Chondrocyte (in vitro differentiated cells): ENCODE data around the gene CENATAC. TPM values are rescaled to one million over a fixed set of nuclear protein-coding genes. Genes with fewer than 3 reads are reported as not detected.
A peak's percentile ranks its signal among the peaks of the same experiment; 100 is the strongest.
"Not testable (repeated sequence)": the region's sequence is repeated elsewhere in the genome, so short reads cannot be mapped to it uniquely, and the experiment has no call there.

Source experiments
- DNase-seq: peaks from one replicate; pipeline ENCODE4 v3.0.0; 2021; ENCODE audit warnings: mixed read lengths, low spot score
- H3K27ac Mint-ChIP-seq: one replicate; pipeline ENCODE4 v1.8.0; 2021; ENCODE audit warnings: mild to moderate bottlenecking, moderate library complexity, mixed read lengths; ENCODE audit not compliant: unreplicated experiment
- H3K27me3 Mint-ChIP-seq: 2 replicates; pipeline ENCODE4 v1.8.0; 2021; ENCODE audit warnings: low read depth, mixed read lengths
- H3K36me3 Mint-ChIP-seq: 2 replicates; pipeline ENCODE4 v1.8.0; 2021; ENCODE audit warnings: low read depth, mixed read lengths
- H3K4me1 Mint-ChIP-seq: 2 replicates; pipeline ENCODE4 v1.8.0; 2021; ENCODE audit warnings: low read depth, mild to moderate bottlenecking, mixed read lengths
- H3K4me3 Mint-ChIP-seq: one replicate; pipeline ENCODE4 v1.8.0; 2021; ENCODE audit warnings: mild to moderate bottlenecking, moderate library complexity, mixed read lengths; ENCODE audit not compliant: unreplicated experiment
- H3K9me3 Mint-ChIP-seq: 2 replicates; pipeline ENCODE4 v1.8.0; 2021; ENCODE audit warnings: low read depth, mixed read lengths
- total RNA-seq: library from RNA; stranded (reverse); gene quantifications from 3 replicates; pipeline ENCODE4 v1.2.1, GENCODE V29; 2021
- TF ChIP-seq, protein P1 (sequence below): fragments of 200-600 bp; sonication (generic); IDR thresholded peaks from 2 replicates; pipeline ENCODE4 v1.5.0; 2021; ENCODE audit warnings: antibody characterized with exemption, mild to moderate bottlenecking, moderate library complexity

Gene CENATAC
- total RNA-seq, 1 donor from 2014 or later = 16.6 TPM

DNA sequence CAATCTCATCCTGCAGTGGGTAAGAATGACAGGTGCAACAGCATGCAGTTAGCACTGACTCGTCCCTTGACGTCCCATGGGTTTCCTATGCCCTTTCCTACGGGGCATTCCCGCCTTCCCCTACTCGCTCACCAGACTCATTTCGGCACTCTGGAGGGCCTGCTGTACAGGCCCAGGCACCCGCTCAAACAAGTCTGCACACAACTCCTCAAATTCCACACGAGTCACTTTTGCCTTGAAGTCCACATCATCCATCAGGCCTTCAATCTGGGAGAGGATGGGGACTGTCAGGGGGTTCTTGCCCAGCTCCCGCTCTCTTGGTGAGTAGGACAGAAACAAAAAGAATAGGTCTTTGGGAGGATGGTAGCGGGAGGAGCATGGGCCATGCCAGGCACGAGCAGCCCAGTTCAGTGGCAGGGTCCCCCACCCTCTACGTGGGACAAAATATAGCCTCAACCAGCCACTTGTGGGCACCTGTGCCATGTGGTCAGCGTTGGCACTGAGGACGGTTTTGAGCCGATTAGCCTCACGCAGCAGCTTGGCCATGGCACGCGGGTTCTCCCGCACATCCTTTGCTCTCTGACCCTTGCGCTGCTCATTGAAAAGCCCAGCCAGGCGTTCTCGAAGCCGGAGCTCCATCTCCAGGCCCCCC, 54.4 kb downstream of the CENATAC start:
- no peak overlapping the region for H3K4me3 Mint-ChIP-seq
- peak overlapping the region; percentile 29 for H3K27ac Mint-ChIP-seq
- TF ChIP-seq, protein P1, sequence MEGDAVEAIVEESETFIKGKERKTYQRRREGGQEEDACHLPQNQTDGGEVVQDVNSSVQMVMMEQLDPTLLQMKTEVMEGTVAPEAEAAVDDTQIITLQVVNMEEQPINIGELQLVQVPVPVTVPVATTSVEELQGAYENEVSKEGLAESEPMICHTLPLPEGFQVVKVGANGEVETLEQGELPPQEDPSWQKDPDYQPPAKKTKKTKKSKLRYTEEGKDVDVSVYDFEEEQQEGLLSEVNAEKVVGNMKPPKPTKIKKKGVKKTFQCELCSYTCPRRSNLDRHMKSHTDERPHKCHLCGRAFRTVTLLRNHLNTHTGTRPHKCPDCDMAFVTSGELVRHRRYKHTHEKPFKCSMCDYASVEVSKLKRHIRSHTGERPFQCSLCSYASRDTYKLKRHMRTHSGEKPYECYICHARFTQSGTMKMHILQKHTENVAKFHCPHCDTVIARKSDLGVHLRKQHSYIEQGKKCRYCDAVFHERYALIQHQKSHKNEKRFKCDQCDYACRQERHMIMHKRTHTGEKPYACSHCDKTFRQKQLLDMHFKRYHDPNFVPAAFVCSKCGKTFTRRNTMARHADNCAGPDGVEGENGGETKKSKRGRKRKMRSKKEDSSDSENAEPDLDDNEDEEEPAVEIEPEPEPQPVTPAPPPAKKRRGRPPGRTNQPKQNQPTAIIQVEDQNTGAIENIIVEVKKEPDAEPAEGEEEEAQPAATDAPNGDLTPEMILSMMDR = no peak

DNA sequence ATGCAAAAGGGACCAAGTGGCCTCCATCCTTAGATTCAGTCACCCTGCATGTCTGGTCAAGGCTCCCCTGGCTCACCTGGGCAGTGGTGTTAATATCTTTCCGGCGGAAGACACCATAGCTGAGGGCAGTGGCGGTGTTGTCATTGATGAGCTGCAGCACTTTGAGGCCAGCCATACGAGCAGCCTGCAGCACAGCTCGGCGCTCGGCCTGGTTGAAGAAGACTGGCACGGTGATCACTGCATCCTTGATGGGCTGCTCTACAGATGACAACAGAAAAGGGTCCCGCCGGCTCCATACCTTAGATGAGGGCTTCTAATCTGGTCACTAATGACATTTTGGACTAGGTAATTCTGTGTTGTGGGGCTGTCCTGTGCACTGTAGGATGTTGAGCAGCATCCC, 56.5 kb downstream of the CENATAC start:
- Mint-ChIP-seq H3K27ac (no peak overlapping the region), H3K4me3 (peak overlapping the region; percentile 21), H3K4me1 (peaks cover 31% of the 10 kb centered on the region)

More for the DNA sequence above, 54.4 kb downstream of the CENATAC start:
- Mint-ChIP-seq H3K27me3 (no peaks in the 10 kb centered on the region), H3K9me3 (no peaks in the 10 kb centered on the region), H3K36me3 (peaks cover 43% of the 10 kb centered on the region), H3K4me1 (peaks cover 17% of the 10 kb centered on the region)
- no peak for DNase-seq

DNA sequence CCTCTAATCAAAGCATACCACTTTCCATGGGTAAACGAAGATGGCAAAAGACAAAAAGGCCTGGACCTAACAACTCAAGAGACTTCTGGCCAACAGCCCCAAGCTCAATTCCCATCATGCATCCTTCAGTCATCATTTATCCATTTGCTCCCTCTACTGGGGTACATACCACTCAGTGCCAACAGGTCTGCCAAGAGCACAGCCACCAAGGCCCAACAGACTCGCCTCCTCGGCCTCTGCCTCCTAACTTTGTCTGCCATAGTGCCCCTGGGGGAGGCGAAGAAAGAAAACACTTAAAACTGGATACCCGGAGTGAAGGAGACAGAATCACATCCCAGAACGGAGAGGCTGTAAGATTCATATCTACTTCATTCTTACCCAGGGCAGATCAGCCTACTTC, 58.0 kb downstream of the CENATAC start:
- TF ChIP-seq, protein P1 = peak; percentile 59
- H3K9me3 Mint-ChIP-seq = no peaks in the 10 kb centered on the region
- peaks cover 31% of the 10 kb centered on the region for H3K4me1 Mint-ChIP-seq
- no peaks in the 10 kb centered on the region for H3K27me3 Mint-ChIP-seq
- peak overlapping the region; percentile 93 for H3K4me3 Mint-ChIP-seq
- DNase-seq = no peak
- H3K36me3 Mint-ChIP-seq = peaks cover 24% of the 10 kb centered on the region
- peak overlapping the region; percentile 84 for H3K27ac Mint-ChIP-seq

More for the DNA sequence above, 56.5 kb downstream of the CENATAC start:
- H3K9me3 Mint-ChIP-seq = no peaks in the 10 kb centered on the region
- H3K27me3 Mint-ChIP-seq = no peaks in the 10 kb centered on the region
- H3K36me3 Mint-ChIP-seq = peaks cover 31% of the 10 kb centered on the region
- TF ChIP-seq, protein P1 = no peak
- no peak for DNase-seq

DNA sequence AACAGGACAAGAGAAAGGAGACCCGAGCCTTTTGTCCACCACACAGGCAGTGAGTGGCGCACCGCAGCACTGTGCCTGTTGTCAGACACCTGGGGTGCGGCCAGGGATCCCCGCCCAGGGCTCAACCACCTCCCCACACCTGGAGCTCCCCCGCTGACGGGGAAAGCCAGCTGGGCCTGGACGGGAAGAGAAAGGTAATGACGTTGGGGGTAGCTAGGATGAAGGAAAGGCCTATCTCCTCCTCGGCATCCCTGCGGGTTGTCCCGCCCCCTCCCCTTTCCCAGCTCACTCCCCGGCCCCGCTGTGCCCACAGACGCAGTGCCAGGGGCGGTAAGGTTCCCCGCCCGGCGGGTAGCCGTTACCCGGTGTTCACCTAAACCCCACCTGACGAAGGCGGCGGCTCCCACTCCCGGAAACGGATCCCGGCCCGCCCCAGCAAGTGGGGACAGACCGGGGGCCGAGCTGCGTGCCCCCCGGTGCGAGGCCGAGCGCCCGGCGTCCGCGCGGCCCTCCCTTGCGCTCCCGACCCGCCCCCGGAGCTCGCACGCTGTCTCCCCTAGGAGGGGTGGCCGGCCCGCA, 58.6 kb downstream of the CENATAC start:
- Mint-ChIP-seq H3K9me3 (no peaks in the 10 kb centered on the region), H3K36me3 (peaks cover 19% of the 10 kb centered on the region), H3K4me1 (peaks cover 31% of the 10 kb centered on the region), H3K27me3 (no peaks in the 10 kb centered on the region), H3K27ac (peak overlapping the region; percentile 99), H3K4me3 (peak overlapping the region; percentile 93)
- no peak for DNase-seq
- TF ChIP-seq, protein P1 = no peak

DNA sequence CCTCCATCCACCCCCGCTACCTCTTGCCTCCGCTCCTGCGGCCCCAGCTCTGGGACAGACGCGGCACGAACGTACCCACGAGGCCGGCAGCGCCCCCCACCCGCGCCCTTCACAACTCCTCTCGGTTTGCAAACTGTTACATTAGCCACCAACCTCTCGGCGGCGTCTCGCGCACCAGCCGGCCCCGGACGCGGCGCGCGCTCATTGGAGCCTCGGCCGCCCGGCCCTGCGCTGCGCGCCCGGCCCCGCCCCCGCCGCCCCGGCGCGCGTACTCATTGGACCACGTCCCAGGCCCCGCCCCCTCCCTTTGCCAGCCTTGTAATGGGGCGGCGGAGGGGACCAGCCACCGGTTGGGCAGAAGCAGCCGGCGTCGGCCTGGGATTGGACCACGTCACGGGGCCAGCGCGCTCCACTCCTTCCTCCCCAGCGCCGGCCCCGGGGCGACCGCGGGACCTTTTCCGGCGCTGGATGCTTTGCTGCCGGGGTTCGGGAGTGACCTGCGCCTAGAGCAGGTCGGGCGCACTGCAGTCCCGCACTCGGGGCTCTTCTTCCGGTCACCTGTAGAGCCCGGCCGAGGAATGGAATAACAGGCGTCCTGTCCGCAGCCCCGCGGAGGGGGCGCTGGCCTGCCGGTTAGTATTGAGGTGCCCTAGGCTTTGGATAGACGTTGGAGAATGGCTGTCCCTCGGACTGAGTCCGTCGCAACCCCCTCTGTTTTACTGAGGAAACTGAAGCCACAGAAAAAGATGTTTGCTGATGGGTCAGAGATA, 59.2 kb downstream of the CENATAC start, which contains the start of gene HYOU1:
TSS of gene HYOU1 (minus strand) at position 206 of the 770 bp plus-strand sequence. CDS start 1,045 bp downstream, outside the sequence.
- peak; percentile 99 for DNase-seq
- Mint-ChIP-seq H3K4me3 (peak within 1 kb of the TSS; percentile 93), H3K4me1 (peaks cover 31% of the 10 kb centered on the region), H3K36me3 (peaks cover 17% of the 10 kb centered on the region), H3K27ac (peak within 1 kb of the TSS; percentile 99), H3K27me3 (no peaks in the 10 kb centered on the region), H3K9me3 (no peaks in the 10 kb centered on the region)
- TF ChIP-seq, protein P1 = peak; percentile 61

DNA sequence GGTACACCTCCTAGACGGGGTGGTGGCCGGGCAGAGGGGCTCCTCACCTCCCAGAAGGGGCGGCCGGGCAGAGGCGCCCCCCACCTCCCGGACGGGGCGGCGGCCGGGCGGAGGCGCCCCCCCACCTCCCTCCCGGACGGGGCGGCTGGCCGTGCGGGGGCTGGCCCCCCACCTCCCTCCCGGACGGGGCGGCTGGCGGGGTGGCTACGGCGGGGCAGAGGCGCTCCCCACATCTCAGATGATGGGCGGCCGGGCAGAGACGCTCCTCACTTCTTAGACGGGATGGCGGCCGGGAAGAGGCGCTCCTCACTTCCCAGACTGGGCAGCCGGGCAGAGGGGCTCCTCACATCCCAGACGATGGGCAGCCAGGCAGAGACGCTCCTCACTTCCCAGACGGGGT, 61.2 kb downstream of the CENATAC start:
- not testable (repeated sequence) for H3K36me3 Mint-ChIP-seq, H3K27me3 Mint-ChIP-seq, H3K9me3 Mint-ChIP-seq, H3K4me3 Mint-ChIP-seq, H3K27ac Mint-ChIP-seq, DNase-seq
- H3K4me1 Mint-ChIP-seq = peaks cover 38% of the 10 kb centered on the region
